RWPE2 (cell line): ENCODE results near the gene UBAC1.

Experiments
- ATAC-seq: fragments of 200-7000 bp; cut with Tn5 transposase; 3 replicates; pipeline ENCODE4 v1.9.1; 2021; ENCODE audit warnings: low read depth
- DNase-seq: peaks from one replicate; pipeline ENCODE4 v3.0.0-alpha.2; 2020; ENCODE audit warnings: low spot score
- H3K27ac ChIP-seq: fragments of 450-650 bp; 2 replicates; pipeline ENCODE4 v1.5.1; 2017; ENCODE audit warnings: mild to moderate bottlenecking; ENCODE audit not compliant: poor library complexity, severe bottlenecking
- H3K27me3 ChIP-seq: fragments of 250-450 bp; sonication (Bioruptor Pico); 2 replicates; pipeline ENCODE4 v1.5.1; 2021; ENCODE audit warnings: mild to moderate bottlenecking, moderate library complexity; ENCODE audit not compliant: insufficient read depth, poor library complexity, severe bottlenecking
- H3K36me3 ChIP-seq: fragments of 250-450 bp; sonication (Bioruptor Pico); 2 replicates; pipeline ENCODE4 v1.5.1; 2020; ENCODE audit warnings: low read depth, mild to moderate bottlenecking, moderate library complexity
- H3K4me1 ChIP-seq: fragments of 250-450 bp; sonication (Bioruptor Pico); 2 replicates; pipeline ENCODE4 v1.5.1; 2021; ENCODE audit warnings: mild to moderate bottlenecking, moderate library complexity; ENCODE audit not compliant: insufficient read depth, poor library complexity, severe bottlenecking
- H3K4me3 ChIP-seq: fragments of 250-450 bp; sonication (Bioruptor Pico); 2 replicates; pipeline ENCODE4 v1.5.1; 2021; ENCODE audit warnings: mild to moderate bottlenecking, moderate library complexity; ENCODE audit not compliant: severe bottlenecking
- H3K9me3 ChIP-seq: fragments of 250-450 bp; sonication (Bioruptor Pico); 2 replicates; pipeline ENCODE4 v1.5.1; 2021; ENCODE audit warnings: mild to moderate bottlenecking, moderate library complexity; ENCODE audit not compliant: severe bottlenecking
- CTCF ChIP-seq: fragments of 450-650 bp; IDR thresholded peaks from one replicate; pipeline ENCODE4 v1.5.1; 2017; ENCODE audit warnings: mild to moderate bottlenecking, moderate library complexity; ENCODE audit not compliant: poor library complexity, severe bottlenecking

Gene UBAC1

GRCh38 chr9:135903358-135903656 is 57.9 kb downstream of the UBAC1 start:
- H3K27me3 ChIP-seq = no peaks in the 10 kb centered on the region
- ATAC-seq = no peak
- H3K4me3 ChIP-seq = no peak overlapping the region
- H3K9me3 ChIP-seq = no peaks in the 10 kb centered on the region
- peak overlapping the region; percentile 20 for H3K27ac ChIP-seq
- H3K4me1 ChIP-seq = peaks cover 31% of the 10 kb centered on the region
- no peak for TF ChIP-seq CTCF
- no peak for DNase-seq
- 0 out of 2 replicates have a peak, but pooled peaks cover 3% of the 10 kb centered on the region for H3K36me3 ChIP-seq

- DNase-seq (no peak), ATAC-seq (no peak)
- no peaks in the 10 kb centered on the region for H3K27me3 ChIP-seq
- H3K4me1 ChIP-seq = peaks cover 29% of the 10 kb centered on the region
- H3K9me3 ChIP-seq = no peaks in the 10 kb centered on the region
- 0 out of 2 replicates have a peak, but pooled peaks cover 3% of the 10 kb centered on the region for H3K36me3 ChIP-seq
- no peak overlapping the region for H3K4me3 ChIP-seq
- H3K27ac ChIP-seq = peak overlapping the region; percentile 20
- TF ChIP-seq CTCF = no peak
Observed at GRCh38 chr9:135902655-135903357, 58.4 kb downstream of the UBAC1 start.

GRCh38 chr9:135901826-135902225 is 59.3 kb downstream of the UBAC1 start:
- ATAC-seq (no peak), DNase-seq (no peak)
- Histone ChIP-seq H3K4me3 (no peak overlapping the region), H3K27ac (no peak overlapping the region), H3K27me3 (no peaks in the 10 kb centered on the region), H3K36me3 (0 out of 2 replicates have a peak, but pooled peaks cover 3% of the 10 kb centered on the region), H3K9me3 (no peaks in the 10 kb centered on the region), H3K4me1 (peaks cover 29% of the 10 kb centered on the region)
- no peak for TF ChIP-seq CTCF

- Histone ChIP-seq H3K4me3 (no peak overlapping the region), H3K36me3 (0 out of 2 replicates have a peak, but pooled peaks cover 3% of the 10 kb centered on the region), H3K4me1 (peaks cover 29% of the 10 kb centered on the region), H3K27me3 (no peaks in the 10 kb centered on the region), H3K27ac (no peak overlapping the region), H3K9me3 (no peaks in the 10 kb centered on the region)
- TF ChIP-seq CTCF = no peak
- ATAC-seq = no peak
- DNase-seq = no peak
Observed at GRCh38 chr9:135901031-135901758, 60.0 kb downstream of the UBAC1 start.
